ENCODE results near the gene BLZF1.

DNA sequence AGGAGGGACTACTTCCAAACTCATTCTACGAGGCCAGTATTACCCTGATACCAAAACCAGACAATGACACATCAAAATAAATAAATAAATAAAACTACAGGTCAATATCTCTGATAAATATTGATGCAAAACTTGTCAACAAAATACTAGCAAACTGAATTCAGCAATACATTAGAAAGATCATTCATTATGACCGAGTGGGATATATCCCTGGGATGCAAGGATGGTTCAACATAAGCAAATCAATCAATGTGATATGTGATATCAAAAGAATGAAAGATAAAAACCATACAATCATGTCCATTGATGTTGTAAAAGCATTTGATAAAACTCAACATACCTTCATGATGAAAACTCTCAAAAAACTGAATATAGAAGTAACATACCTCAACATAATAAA is 37.1 kb upstream of the BLZF1 start:
- no peak for TF ChIP-seq YY1 (IDR thresholded peaks at IDR 0.05; ENCODE audit: insufficient read depth, insufficient read length)
- TF ChIP-seq SUZ12 (IDR thresholded peaks at IDR 0.05; ENCODE audit: extremely low read depth, insufficient read depth, insufficient read length), result no peak
- TF ChIP-seq ZNF274 (IDR thresholded peaks at IDR 0.05; ENCODE audit: low read depth, low read length), result no peak

All from NT2/D1 (cell line).